MCF 10A (cell line): ENCODE measurements around the gene MUC16. TPM values are rescaled to one million over a fixed set of nuclear protein-coding genes. Genes with fewer than 3 reads are reported as not detected.

Experiments
- BruUV-seq: library from RNA; stranded (reverse); fragments of 400-500 nt; replicated peaks from 2 replicates; lab custom pipeline; 2021; lab: Mats Ljungman, UMichigan
- CTCF ChIA-PET: fragments of 300-600 bp; sonication (Branson Sonifier 250); formaldehyde crosslinking; extraction: SDS; loops from one replicate; lab custom pipeline; 2021; ENCODE audit warnings: antibody characterized with exemption, inconsistent platforms; lab: Yijun Ruan, JAX
- POLR2A ChIA-PET: fragments of 300-600, 350-650 bp; sonication (Branson Sonifier 250); formaldehyde crosslinking; extraction: SDS; loops from one replicate; lab custom pipeline; 2020; ENCODE audit warnings: antibody characterized with exemption, inconsistent platforms; lab: Yijun Ruan, JAX
- DNase-seq: peaks from one replicate; pipeline ENCODE4 v3.0.0-alpha.2; 2018; ENCODE audit not compliant: unreplicated experiment
- H3K27ac Mint-ChIP-seq: one replicate; pipeline ENCODE4 v1.8.0; 2022; ENCODE audit warnings: mild to moderate bottlenecking, low read depth, mixed read lengths; ENCODE audit not compliant: unreplicated experiment
- H3K27me3 Mint-ChIP-seq: one replicate; pipeline ENCODE4 v1.8.0; 2022; ENCODE audit warnings: mixed read lengths; ENCODE audit not compliant: insufficient read depth, unreplicated experiment
- H3K36me3 Mint-ChIP-seq: one replicate; pipeline ENCODE4 v1.8.0; 2022; ENCODE audit warnings: mild to moderate bottlenecking, moderate library complexity, mixed read lengths; ENCODE audit not compliant: insufficient read depth, unreplicated experiment
- H3K4me1 Mint-ChIP-seq: one replicate; pipeline ENCODE4 v1.8.0; 2022; ENCODE audit warnings: mixed read lengths; ENCODE audit not compliant: insufficient read depth, unreplicated experiment
- H3K4me3 Mint-ChIP-seq: one replicate; pipeline ENCODE4 v1.8.0; 2022; ENCODE audit warnings: mild to moderate bottlenecking, moderate library complexity, mixed read lengths; ENCODE audit not compliant: unreplicated experiment
- H3K9me3 Mint-ChIP-seq: one replicate; pipeline ENCODE4 v1.8.0; 2022; ENCODE audit warnings: mixed read lengths; ENCODE audit not compliant: unreplicated experiment
- CTCF ChIP-seq: fragments of 200-600 bp; IDR thresholded peaks from one replicate; pipeline ENCODE4 v1.8.0; 2022; ENCODE audit warnings: antibody characterized with exemption, mild to moderate bottlenecking; ENCODE audit not compliant: unreplicated experiment
- intact Hi-C: fragments of 100-400 bp; cut with micrococcal nuclease; formaldehyde crosslinking; loops from 2 replicates; pipeline ENCODE4 v1.14.1; 2022
- total RNA-seq: library from RNA; stranded (reverse); gene quantifications from 2 replicates; pipeline ENCODE4 v1.2.3, GENCODE V29; 2022

MUC16 gene
- total RNA-seq, 1 experiment from 2014 or later, result 0.05 TPM

GRCh38 chr19:9040131-9040530 is 29.9 kb upstream of the MUC16 start:
- BruUV-seq, result no TSS peak
- POLR2A ChIA-PET, result interaction anchor here (1.0 to 1.5 kb wide), 2 partner anchors 30 to 35 kb away, joined by 3 read pairs; partner anchors contain the start of gene MUC16
- intact Hi-C loops, result no loop called here

GRCh38 chr19:9039728-9040127 is 29.5 kb upstream of the MUC16 start:
- no peaks in the 10 kb centered on the region for H3K36me3 Mint-ChIP-seq
- peak overlapping the region; percentile 68 for H3K27ac Mint-ChIP-seq
- peaks cover 10% of the 10 kb centered on the region for H3K4me1 Mint-ChIP-seq
- no peak overlapping the region for H3K4me3 Mint-ChIP-seq
- DNase-seq, result peak; percentile 36
- ChIA-PET POLR2A (interaction anchor here (1.0 to 1.5 kb wide), 2 partner anchors 30 to 36 kb away, joined by 3 read pairs; partner anchors contain the start of gene MUC16), CTCF (interaction anchor here (0.7 to 1.0 kb wide), 2 partner anchors 17 to 219 kb away, joined by 3 to 4 read pairs; no protein-coding TSS in a partner anchor)
- intact Hi-C loops, result no loop called here
- TF ChIP-seq CTCF, result no peak
- no TSS peak for BruUV-seq
- H3K27me3 Mint-ChIP-seq, result no peaks in the 10 kb centered on the region
- H3K9me3 Mint-ChIP-seq, result peaks cover 14% of the 10 kb centered on the region

More at GRCh38 chr19:9040131-9040530, 29.9 kb upstream of the MUC16 start:
- H3K4me1 Mint-ChIP-seq, result peaks cover 10% of the 10 kb centered on the region
- peaks cover 14% of the 10 kb centered on the region for H3K9me3 Mint-ChIP-seq
- DNase-seq, result no peak
- TF ChIP-seq CTCF, result no peak
- H3K36me3 Mint-ChIP-seq, result no peaks in the 10 kb centered on the region
- CTCF ChIA-PET, result interaction anchor here (0.7 to 1.0 kb wide), 2 partner anchors 16 to 220 kb away, joined by 3 to 4 read pairs; no protein-coding TSS in a partner anchor
- peak overlapping the region; percentile 68 for H3K27ac Mint-ChIP-seq
- H3K4me3 Mint-ChIP-seq, result no peak overlapping the region
- H3K27me3 Mint-ChIP-seq, result no peaks in the 10 kb centered on the region

- H3K9me3 Mint-ChIP-seq, result peaks cover 12% of the 10 kb centered on the region
- H3K4me3 Mint-ChIP-seq, result no peak overlapping the region
- peaks cover 10% of the 10 kb centered on the region for H3K4me1 Mint-ChIP-seq
- H3K27ac Mint-ChIP-seq, result no peak overlapping the region
- intact Hi-C loops, result no loop called here
- POLR2A ChIA-PET, result no interaction called here
- CTCF ChIA-PET, result interaction anchor here (0.6 kb wide), 1 partner anchor 38 kb away, joined by 3 read pairs; no protein-coding TSS in a partner anchor
- TF ChIP-seq CTCF, result no peak
- BruUV-seq, result no TSS peak
- no peaks in the 10 kb centered on the region for H3K36me3 Mint-ChIP-seq
- no peaks in the 10 kb centered on the region for H3K27me3 Mint-ChIP-seq
- no peak for DNase-seq
Measured at GRCh38 chr19:9037400-9038062, 27.3 kb upstream of the MUC16 start.

GRCh38 chr19:9032136-9032631 is 22.0 kb upstream of the MUC16 start:
- H3K4me3 Mint-ChIP-seq, result no peak overlapping the region
- H3K36me3 Mint-ChIP-seq, result no peaks in the 10 kb centered on the region
- BruUV-seq, result no TSS peak
- no peak for DNase-seq
- ChIA-PET CTCF (no interaction called here), POLR2A (interaction anchor here (0.8 kb wide), 1 partner anchor 14 kb away, joined by 3 read pairs; no protein-coding TSS in a partner anchor)
- H3K4me1 Mint-ChIP-seq, result no peaks in the 10 kb centered on the region
- H3K27me3 Mint-ChIP-seq, result no peaks in the 10 kb centered on the region
- H3K27ac Mint-ChIP-seq, result no peak overlapping the region
- H3K9me3 Mint-ChIP-seq, result peaks cover 9% of the 10 kb centered on the region
- TF ChIP-seq CTCF, result no peak
- intact Hi-C loops, result no loop called here
